ENCODE data around the gene TRIM68. TPM values are rescaled to one million over a fixed set of nuclear protein-coding genes. Genes with fewer than 3 reads are reported as not detected.

Gene TRIM68
- total RNA-seq, 1 experiment from 2014 or later: 6.9 TPM

DNA sequence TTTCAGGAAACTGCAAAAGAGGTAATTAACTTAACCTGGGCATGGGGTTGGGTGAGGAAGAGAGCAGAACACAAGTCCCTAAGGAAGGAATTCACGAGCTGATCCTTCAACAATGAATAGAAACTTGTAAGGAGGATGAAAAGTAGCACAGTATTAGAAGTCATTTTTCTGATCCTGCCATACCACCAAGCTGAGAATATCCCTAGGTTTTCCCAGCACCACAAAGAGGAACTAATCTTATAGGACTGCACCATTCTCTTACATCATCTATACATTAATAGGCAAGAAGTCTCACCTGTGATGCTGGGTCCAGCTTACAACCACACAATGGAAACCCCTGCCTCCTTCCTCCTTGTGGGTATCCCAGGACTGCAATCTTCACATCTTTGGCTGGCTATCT is 14.3 kb downstream of the TRIM68 start, which contains the start of gene OR52I1:
Gene OR52I1 (plus strand): TSS at position 301 of the 400 bp plus-strand sequence. CDS start 0 bp downstream, at position 301.
- intact Hi-C loops (cut with micrococcal nuclease; ENCODE audit: unreplicated experiment): no loop called here
- Mint-ChIP-seq H3K4me3 (ENCODE audit: unreplicated experiment) (no peak within 1 kb of the TSS), H3K27ac (ENCODE audit: unreplicated experiment) (no peak within 1 kb of the TSS), H3K27me3 (ENCODE audit: insufficient read depth, unreplicated experiment) (peaks cover 9% of the 10 kb centered on the region), H3K9me3 (ENCODE audit: unreplicated experiment) (no peaks in the 10 kb centered on the region), H3K4me1 (ENCODE audit: low read depth, unreplicated experiment) (no peaks in the 10 kb centered on the region), H3K36me3 (ENCODE audit: insufficient read depth, unreplicated experiment) (no peaks in the 10 kb centered on the region)
- DNase-seq: no peak
- Histone ChIP-seq H3K4me3 (ENCODE audit: low read depth, low read length) (no peak within 1 kb of the TSS), H3K27me3 (replicated peaks; ENCODE audit: control insufficient read depth, insufficient read depth, low read length) (no peaks in the 10 kb centered on the region), H3K9me3 (no peaks in the 10 kb centered on the region), H3K4me1 (no peaks in the 10 kb centered on the region), H3K36me3 (ENCODE audit: control insufficient read depth, insufficient read depth, low read length) (no peaks in the 10 kb centered on the region)
- CTCF ChIA-PET: no interaction called here
- POLR2A ChIA-PET: no interaction called here
- no TSS peak for BruUV-seq (replicated peaks)
- TF ChIP-seq, protein P1, sequence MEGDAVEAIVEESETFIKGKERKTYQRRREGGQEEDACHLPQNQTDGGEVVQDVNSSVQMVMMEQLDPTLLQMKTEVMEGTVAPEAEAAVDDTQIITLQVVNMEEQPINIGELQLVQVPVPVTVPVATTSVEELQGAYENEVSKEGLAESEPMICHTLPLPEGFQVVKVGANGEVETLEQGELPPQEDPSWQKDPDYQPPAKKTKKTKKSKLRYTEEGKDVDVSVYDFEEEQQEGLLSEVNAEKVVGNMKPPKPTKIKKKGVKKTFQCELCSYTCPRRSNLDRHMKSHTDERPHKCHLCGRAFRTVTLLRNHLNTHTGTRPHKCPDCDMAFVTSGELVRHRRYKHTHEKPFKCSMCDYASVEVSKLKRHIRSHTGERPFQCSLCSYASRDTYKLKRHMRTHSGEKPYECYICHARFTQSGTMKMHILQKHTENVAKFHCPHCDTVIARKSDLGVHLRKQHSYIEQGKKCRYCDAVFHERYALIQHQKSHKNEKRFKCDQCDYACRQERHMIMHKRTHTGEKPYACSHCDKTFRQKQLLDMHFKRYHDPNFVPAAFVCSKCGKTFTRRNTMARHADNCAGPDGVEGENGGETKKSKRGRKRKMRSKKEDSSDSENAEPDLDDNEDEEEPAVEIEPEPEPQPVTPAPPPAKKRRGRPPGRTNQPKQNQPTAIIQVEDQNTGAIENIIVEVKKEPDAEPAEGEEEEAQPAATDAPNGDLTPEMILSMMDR (IDR thresholded peaks at IDR 0.05; ENCODE audit: insufficient read depth in 1 of 2, low read depth in 1 of 2, low read length in 1 of 2, severe bottlenecking in 1 of 2, unreplicated experiment in 1 of 2): no peak

DNA sequence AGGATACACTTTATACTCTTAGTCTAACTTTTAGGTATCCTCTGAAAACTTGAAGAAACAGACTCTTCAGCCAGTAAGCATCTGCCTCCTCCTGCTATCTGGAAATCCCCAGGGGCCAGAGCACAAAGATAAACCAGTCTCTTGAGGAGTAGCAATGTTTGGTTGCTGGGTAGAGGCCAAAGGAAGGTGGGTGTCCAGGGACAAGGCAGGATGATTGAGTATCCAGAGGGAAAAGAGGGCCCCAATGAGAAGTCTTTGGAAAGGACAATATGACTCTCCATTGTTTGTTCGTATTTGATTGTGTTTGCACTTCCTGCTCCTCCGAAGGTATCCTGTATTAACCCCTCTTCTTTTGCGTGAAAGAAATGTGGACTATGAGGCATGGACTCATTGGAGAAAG is 19.0 kb downstream of the TRIM68 start:
- no peak overlapping the region for H3K4me3 ChIP-seq (ENCODE audit: low read depth, low read length)
- no peaks in the 10 kb centered on the region for H3K4me1 Mint-ChIP-seq (ENCODE audit: low read depth, unreplicated experiment)
- DNase-seq: no peak
- ChIA-PET POLR2A (no interaction called here), CTCF (no interaction called here)
- no peaks in the 10 kb centered on the region for H3K4me1 ChIP-seq
- BruUV-seq (replicated peaks): no TSS peak
- H3K4me3 Mint-ChIP-seq (ENCODE audit: unreplicated experiment): no peak overlapping the region
- H3K9me3 Mint-ChIP-seq (ENCODE audit: unreplicated experiment): no peaks in the 10 kb centered on the region
- TF ChIP-seq, protein P1 (IDR thresholded peaks at IDR 0.05; ENCODE audit: insufficient read depth in 1 of 2, low read depth in 1 of 2, low read length in 1 of 2, severe bottlenecking in 1 of 2, unreplicated experiment in 1 of 2): no peak
- intact Hi-C loops (cut with micrococcal nuclease; ENCODE audit: unreplicated experiment): no loop called here
- no peaks in the 10 kb centered on the region for H3K27me3 ChIP-seq (replicated peaks; ENCODE audit: control insufficient read depth, insufficient read depth, low read length)
- H3K27me3 Mint-ChIP-seq (ENCODE audit: insufficient read depth, unreplicated experiment): peaks cover 17% of the 10 kb centered on the region
- H3K36me3 ChIP-seq (ENCODE audit: control insufficient read depth, insufficient read depth, low read length): no peaks in the 10 kb centered on the region
- no peak overlapping the region for H3K27ac Mint-ChIP-seq (ENCODE audit: unreplicated experiment)
- H3K36me3 Mint-ChIP-seq (ENCODE audit: insufficient read depth, unreplicated experiment): no peaks in the 10 kb centered on the region
- no peaks in the 10 kb centered on the region for H3K9me3 ChIP-seq

DNA sequence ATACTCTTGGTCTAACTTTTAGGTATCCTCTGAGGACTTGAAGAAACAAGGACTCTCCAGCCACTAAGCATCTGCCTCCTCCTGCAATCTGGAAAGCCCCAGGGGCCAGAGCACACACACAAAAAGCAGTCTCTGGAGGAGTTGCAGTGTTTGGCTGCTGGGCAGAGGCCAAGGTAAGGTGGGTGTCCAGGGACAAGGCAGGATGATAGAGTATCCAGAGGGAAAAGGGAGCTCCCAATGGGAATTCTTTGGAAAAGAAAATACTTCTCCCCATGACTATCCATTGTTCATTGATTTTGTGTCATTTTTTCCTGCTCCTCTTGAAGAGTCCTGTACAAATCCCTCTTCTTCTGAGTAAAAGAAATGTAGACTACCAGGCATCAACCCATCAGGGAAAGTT is 26.6 kb downstream of the TRIM68 start, which contains the start of gene OR52I2:
Gene OR52I2 (plus strand): TSS at position 301 of the 400 bp plus-strand sequence.
- Mint-ChIP-seq H3K27ac (ENCODE audit: unreplicated experiment) (no peak within 1 kb of the TSS), H3K4me3 (ENCODE audit: unreplicated experiment) (no peak within 1 kb of the TSS), H3K36me3 (ENCODE audit: insufficient read depth, unreplicated experiment) (no peaks in the 10 kb centered on the region), H3K4me1 (ENCODE audit: low read depth, unreplicated experiment) (no peaks in the 10 kb centered on the region), H3K9me3 (ENCODE audit: unreplicated experiment) (no peaks in the 10 kb centered on the region), H3K27me3 (ENCODE audit: insufficient read depth, unreplicated experiment) (peaks cover 20% of the 10 kb centered on the region)
- CTCF ChIA-PET: no interaction called here
- no peaks in the 10 kb centered on the region for H3K9me3 ChIP-seq
- H3K4me3 ChIP-seq (ENCODE audit: low read depth, low read length): no peak within 1 kb of the TSS
- H3K36me3 ChIP-seq (ENCODE audit: control insufficient read depth, insufficient read depth, low read length): no peaks in the 10 kb centered on the region
- TF ChIP-seq, protein P1 (IDR thresholded peaks at IDR 0.05; ENCODE audit: insufficient read depth in 1 of 2, low read depth in 1 of 2, low read length in 1 of 2, severe bottlenecking in 1 of 2, unreplicated experiment in 1 of 2): no peak
- DNase-seq: no peak
- intact Hi-C loops (cut with micrococcal nuclease; ENCODE audit: unreplicated experiment): no loop called here
- BruUV-seq (replicated peaks): no TSS peak
- H3K4me1 ChIP-seq: no peaks in the 10 kb centered on the region
- H3K27me3 ChIP-seq (replicated peaks; ENCODE audit: control insufficient read depth, insufficient read depth, low read length): no peaks in the 10 kb centered on the region
- POLR2A ChIA-PET: no interaction called here

All from Caco-2 (cell line).